ENCODE data around the gene TMEM72. TPM values are rescaled to one million over a fixed set of nuclear protein-coding genes. Genes with fewer than 3 reads are reported as not detected.

The TMEM72 gene
- total RNA-seq, 1 donor from 2014 or later, result 0.16 TPM

DNA sequence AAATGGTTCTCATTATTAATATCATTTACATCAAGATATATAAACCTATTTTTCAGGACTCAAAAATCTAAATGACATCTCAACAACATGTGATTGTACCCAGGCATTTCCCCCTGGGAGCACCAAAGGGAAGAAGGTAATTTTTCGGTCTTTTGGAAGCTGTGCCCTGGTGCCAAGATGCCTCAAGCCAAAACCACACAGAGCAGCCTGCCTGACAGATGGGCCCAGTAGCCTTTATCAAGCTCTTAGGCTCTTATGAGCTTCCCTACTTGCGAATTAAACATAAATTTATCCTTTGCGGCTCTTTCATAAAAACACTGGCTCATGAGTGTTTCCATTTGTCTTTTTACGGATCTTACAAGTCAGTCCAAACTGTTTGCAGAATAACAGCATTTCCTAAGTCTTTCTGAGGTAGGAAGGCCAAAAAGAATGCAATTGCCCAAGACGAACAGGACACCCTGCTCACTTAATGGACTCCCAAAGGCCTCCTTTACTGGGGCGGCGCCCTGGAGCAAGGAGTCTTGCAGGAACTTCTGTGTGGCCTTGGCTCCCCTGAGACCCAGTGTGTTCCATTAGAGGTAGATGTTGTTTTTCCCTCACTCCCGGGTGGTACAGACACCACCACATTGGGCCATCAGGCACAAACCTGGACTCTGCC, 44.4 kb downstream of the TMEM72 start:
- no peak for DNase-seq

GRCh38 chr10:44956226-44956625, 45.1 kb downstream of the TMEM72 start:
- no peak for DNase-seq

DNA sequence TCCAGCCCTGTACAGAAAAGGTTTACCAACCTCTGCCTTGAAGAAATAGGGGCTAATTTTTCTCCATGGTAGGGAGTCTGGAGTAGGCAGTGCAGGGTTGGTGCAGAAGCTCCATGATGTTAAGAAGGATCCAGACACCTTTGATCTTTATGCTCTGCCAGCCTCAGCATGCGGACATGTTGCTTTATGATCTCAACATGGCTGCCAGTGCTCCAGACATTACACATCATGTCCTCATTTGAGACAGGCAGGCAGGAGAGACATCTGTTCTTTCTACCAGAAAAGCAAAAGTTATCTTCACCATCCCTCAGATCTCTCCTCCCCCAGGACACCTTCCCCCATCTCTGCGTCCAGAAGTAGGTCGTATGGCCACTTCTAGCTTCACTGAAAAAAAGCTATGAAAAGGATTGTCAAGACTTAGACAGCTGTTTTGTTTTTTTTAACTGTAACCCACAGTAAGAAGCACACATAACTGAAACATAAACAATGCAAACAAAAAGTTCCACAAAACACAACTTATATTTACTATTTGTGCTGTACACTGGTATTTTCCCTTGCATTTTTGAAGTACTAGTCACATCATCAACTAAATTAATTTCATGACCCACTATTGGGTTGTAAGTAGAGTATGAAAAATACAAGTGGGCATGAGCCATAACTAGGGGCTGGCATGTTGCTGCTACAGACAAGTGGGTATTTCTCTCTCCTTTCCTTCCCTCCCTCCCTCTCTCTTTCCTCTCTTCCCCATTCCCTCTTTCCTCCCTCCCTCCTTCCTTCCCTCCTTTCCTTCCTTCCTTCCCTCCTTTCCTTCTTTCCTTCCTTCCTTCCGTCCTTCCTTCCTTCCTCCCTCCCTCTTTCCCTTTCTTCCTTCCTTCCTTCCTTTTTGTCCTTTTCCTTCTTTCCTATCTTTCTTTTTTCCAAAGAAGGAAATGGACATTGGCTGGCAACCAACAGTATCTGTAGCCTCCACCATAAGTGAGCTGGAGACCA, 45.9 kb downstream of the TMEM72 start:
- no peak for DNase-seq

GRCh38 chr10:44958196-44958897, 47.2 kb downstream of the TMEM72 start:
- no peak for DNase-seq

DNA sequence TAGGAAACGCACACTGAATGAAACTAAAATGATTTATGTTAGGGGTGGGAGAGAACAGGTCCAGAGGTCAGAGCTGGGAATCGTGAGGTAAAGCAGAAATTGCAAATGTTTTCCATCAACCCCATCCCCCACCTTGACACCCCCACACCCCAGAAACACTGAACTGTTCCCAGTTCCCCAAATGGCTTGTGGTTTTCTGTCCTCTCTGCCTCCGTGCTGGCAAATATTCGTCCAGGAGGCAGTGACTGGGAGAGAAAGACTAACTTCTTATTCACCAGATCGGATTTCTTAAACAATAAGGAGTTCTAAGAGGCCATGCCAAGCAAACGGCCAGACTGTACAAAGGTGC, 47.7 kb downstream of the TMEM72 start:
- no peak for DNase-seq

DNA sequence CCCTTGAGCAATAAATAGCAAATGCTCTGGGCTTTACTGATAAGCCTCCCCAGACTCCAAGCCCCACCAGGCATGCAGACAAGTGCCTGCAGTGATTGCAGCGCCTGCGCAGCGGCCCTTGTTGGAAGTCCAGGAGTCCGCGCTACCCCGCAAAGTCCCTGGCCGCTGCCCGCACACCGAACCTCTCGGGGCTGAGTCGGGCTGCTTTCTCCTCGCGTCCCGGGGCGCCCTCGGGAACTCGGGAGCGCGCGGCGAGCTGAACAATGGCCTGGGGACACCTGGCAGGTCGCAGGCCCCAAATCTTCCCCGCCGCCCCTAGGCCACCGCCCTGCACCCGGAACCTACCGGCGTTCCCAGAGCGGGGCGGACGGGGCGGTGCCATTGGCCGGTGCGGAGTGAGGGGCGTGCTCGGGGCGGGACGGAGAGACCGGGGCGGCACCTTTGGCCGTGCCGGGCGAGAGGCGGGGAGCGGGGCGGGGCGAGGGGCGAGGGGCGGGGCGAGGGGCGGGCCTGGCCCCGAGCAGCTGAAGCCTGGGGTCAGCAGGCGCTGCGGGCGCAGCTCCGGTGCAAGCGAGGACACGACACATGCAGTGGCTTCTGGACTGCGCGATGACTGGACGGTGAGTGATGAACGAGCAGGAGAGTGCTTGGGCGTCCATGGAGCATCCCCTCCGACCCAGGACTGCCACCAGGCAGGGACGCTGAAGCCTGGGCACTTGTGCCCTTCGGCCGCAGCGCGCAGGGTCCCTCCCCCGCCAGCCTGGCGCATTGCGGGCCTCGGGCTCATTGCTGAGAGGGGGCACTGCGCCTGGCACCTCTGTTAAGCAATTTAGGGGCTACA, 48.3 kb downstream of the TMEM72 start, which contains the start of gene RASSF4:
Gene RASSF4 (plus strand): TSS at position 556 of the 841 bp plus-strand sequence. CDS start 10,401 bp downstream, outside the sequence.
- DNase-seq, result peak; percentile 91

- DNase-seq, result no peak
Observed at GRCh38 chr10:44960088-44960460, 48.9 kb downstream of the TMEM72 start.

- no peak for DNase-seq
Observed at GRCh38 chr10:44960482-44961229, 49.5 kb downstream of the TMEM72 start.

GRCh38 chr10:44961230-44961571, 50.1 kb downstream of the TMEM72 start:
- no peak for DNase-seq

DNA sequence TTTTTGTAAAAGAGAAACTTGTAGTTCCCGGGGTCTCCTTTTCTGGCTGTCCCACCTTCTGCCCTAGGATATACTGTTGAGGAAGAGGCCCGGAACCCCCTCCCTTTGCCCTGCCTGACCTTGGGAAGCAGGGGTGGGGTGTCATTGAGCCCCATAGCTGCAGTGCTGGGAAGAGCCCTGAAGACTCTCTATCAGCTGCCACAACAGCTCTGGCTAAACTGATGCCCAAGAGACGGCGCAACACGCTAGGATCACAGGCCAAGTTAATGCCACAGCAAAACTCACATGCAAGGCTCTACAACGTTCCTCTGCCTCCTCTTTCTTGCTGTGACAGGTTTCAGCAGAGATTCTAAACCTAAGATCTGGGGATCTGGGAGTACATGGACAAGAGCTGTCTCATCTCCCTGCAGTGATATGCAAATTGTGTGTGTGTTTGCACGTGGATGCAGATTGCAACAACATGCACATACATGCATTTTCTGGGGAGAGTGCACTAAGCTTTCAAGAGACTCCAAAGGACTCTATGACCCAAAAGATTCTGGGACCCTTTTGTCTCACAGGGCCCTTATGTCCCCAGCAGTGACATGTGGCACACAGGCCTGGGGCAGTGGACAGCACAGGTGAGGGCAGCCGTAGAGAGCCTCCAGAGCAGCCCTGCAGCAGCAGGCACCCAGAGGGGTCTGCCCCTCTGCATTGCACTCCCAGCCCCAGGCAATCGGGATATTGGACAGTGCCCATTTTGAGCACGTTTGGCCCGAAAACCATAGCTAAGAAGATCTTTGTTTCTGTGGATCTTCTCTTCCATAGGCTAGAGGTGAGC, 51.0 kb downstream of the TMEM72 start:
- DNase-seq, result no peak

DNA sequence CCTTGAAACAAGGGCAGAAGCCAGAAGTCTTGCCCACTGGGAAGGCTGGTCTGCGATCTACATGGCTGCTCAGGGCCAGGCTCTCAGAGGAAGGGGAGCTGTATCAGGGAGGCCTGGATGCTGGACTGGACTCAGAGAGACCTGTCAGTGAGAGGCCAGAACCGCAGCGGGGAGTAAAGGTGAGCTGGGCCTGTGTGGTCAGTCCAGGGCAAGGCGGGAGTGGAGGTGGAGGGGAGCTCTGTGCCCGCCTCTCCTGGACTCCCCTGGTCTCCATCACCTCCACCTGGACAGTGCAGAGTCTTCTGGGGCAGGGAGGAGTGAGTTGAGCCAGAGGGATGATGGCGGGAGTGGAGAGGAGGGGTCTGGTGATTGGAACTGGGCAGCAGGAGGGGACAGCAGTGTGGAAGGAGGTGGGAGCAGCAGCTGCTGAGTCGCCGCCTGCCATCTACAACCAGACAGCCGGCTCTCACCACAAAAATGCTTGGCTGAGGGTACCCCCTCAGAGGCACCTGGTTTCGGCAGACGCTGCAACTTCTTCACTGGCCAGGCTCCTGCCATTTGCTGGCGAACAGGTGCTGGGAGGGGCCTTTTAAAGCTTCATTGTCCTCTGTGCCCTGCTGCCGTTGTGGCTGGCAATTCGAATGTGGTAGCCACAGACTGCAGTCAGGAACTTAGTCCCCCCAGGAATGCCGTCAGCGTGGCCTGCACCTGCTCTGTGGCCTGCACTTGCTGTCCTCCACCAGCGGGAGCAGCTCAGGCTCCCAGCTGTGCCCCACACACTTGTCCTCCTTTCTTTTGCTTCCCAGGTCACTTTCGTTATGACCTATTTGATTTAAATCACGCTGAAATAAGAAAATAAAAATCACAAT, 52.0 kb downstream of the TMEM72 start:
- no peak for DNase-seq

GRCh38 chr10:44963772-44964633, 52.9 kb downstream of the TMEM72 start:
- peak; percentile 93 for DNase-seq

- no peak for DNase-seq
Observed at GRCh38 chr10:44965104-44965503, 54.0 kb downstream of the TMEM72 start.

DNA sequence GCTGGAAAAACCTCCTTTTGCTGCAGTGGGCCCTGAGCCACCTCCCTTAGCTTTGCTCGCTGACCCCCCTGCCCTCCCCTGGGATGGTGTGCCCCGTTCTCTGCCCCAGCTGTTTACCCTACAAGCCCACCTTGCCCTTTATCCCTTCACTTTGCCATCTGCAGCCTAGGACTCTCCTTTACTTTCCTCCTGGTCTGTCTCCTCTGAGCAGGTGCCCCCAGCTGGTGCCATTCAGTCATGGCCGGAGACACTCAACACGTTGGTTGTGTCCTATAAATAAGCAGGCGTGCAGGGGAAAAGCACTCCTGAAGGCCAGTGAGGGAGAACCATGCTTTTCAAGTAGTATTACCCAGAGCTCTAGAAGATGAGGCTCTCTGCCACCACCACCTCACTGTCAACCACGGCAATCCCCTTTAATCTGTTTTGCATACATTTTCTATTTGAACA, 54.5 kb downstream of the TMEM72 start:
- no peak for DNase-seq

GRCh38 chr10:44966129-44966815, 55.1 kb downstream of the TMEM72 start:
- no peak for DNase-seq

DNA sequence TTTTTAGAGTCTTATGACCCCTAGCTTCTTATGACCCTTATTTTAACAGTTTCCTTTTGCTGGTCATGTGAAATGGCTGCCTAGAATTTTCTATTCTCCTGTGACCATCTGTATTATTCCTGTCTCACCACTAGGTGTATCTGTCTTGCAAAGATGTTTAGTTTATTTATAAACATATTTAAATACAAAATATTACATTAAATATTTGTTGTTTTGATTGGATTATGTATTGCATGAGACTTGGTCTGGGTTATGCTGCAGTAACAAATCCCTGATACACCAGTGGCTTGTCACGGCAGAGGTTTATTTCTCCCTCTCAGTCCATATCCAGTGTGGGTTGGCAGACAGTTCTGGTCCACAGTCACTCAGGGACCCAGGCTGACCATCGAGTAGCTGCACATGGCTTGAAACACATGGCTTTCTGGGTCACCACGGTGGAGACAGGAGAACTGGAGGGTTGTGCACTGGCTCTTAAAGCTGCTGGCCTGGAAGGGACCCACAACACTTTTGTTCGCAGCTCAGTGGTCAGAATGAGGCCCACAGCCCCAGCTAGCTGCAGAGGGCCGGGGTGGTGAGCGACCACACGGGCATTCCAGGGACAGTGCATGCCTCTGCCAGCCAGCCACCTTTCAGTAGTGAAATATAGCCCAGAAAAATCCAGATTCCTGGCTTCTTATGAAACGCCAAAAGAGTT, 55.8 kb downstream of the TMEM72 start:
- DNase-seq, result no peak

GRCh38 chr10:44967616-44968015, 56.5 kb downstream of the TMEM72 start:
- DNase-seq, result no peak
